OCI-LY1 (cell line): ENCODE results near the gene FEM1A.
A peak's percentile ranks its signal among the peaks of the same experiment; 100 is the strongest.
"Not testable (repeated sequence)": the region's sequence is repeated elsewhere in the genome, so short reads cannot be mapped to it uniquely, and the experiment has no call there.

ENCODE experiments used
- H2AFZ ChIP-seq: fragments of 200-600 bp; sonication (generic), shearing (Covaris generic); 2 replicates; pipeline ENCODE4 v1.6.0; 2014; ENCODE audit warnings: antibody characterized with exemption, mild to moderate bottlenecking, low read length
- H3F3A ChIP-seq: fragments of 200-600 bp; sonication (generic), shearing (Covaris generic); 2 replicates; pipeline ENCODE4 v1.6.0; 2014; ENCODE audit warnings: mild to moderate bottlenecking, antibody characterized with exemption, low read length, moderate library complexity; ENCODE audit not compliant: insufficient read depth
- H3K27ac ChIP-seq: fragments of 200-600 bp; sonication (generic); 2 replicates; pipeline ENCODE4 v1.5.1; 2014; ENCODE audit warnings: low read length, mixed run types, mild to moderate bottlenecking, low read depth; ENCODE audit not compliant: poor library complexity, severe bottlenecking
- H3K27me3 ChIP-seq: fragments of 200-600 bp; sonication (generic); 2 replicates; pipeline ENCODE4 v1.6.0; 2014; ENCODE audit warnings: antibody characterized with exemption, mild to moderate bottlenecking, low read length, moderate library complexity; ENCODE audit not compliant: insufficient read depth
- H3K36me3 ChIP-seq: fragments of 200-600 bp; sonication (generic); 2 replicates; pipeline ENCODE4 v1.6.1; 2014; ENCODE audit warnings: mild to moderate bottlenecking, antibody characterized with exemption, low read length, moderate library complexity, mixed read lengths; ENCODE audit not compliant: insufficient read depth
- H3K4me1 ChIP-seq: fragments of 200-600 bp; sonication (generic); 2 replicates; pipeline ENCODE4 v1.5.1; 2014; ENCODE audit warnings: mild to moderate bottlenecking, low read length, moderate library complexity; ENCODE audit not compliant: insufficient read depth, severe bottlenecking
- H3K4me2 ChIP-seq: fragments of 200-600 bp; sonication (generic), shearing (Covaris generic); 2 replicates; pipeline ENCODE4 v1.6.1; 2014; ENCODE audit warnings: low read length
- H3K4me3 ChIP-seq: fragments of 200-600 bp; sonication (generic); 2 replicates; pipeline ENCODE4 v1.5.1; 2014; ENCODE audit warnings: low read length, low read depth, mild to moderate bottlenecking, mixed read lengths; ENCODE audit not compliant: poor library complexity, severe bottlenecking
- H3K79me2 ChIP-seq: fragments of 200-600 bp; shearing (Covaris generic); 2 replicates; pipeline ENCODE4 v1.6.1; 2016; ENCODE audit warnings: mixed run types, low read length, mixed read lengths; ENCODE audit not compliant: insufficient read depth
- H3K9ac ChIP-seq: fragments of 200-600 bp; sonication (generic), shearing (Covaris generic); 2 replicates; pipeline ENCODE4 v1.6.1; 2014; ENCODE audit warnings: mild to moderate bottlenecking, low read length, mixed read lengths
- H3K9me2 ChIP-seq: fragments of 200-600 bp; sonication (generic), shearing (Covaris generic); 2 replicates; pipeline ENCODE4 v1.6.1; 2014; ENCODE audit warnings: low read depth, mild to moderate bottlenecking, low read length, mixed read lengths
- H3K9me3 ChIP-seq: fragments of 200-600 bp; shearing (Covaris generic); 2 replicates; pipeline ENCODE4 v1.6.1; 2014; ENCODE audit warnings: low read length, mixed read lengths
- H4K20me1 ChIP-seq: fragments of 200-600 bp; sonication (generic), shearing (Covaris generic); 2 replicates; pipeline ENCODE4 v1.6.0; 2016; ENCODE audit warnings: mild to moderate bottlenecking, low read length; ENCODE audit not compliant: insufficient read depth
- CTCF ChIP-seq: fragments of 200-600 bp; sonication (generic), shearing (Covaris generic); IDR thresholded peaks from 2 replicates; pipeline ENCODE4 v1.5.1; 2017; ENCODE audit warnings: mild to moderate bottlenecking, antibody characterized with exemption, low read length, moderate library complexity, mixed read lengths
- EZH2 ChIP-seq: fragments of 200-600 bp; sonication (generic), shearing (Covaris generic); IDR thresholded peaks from 2 replicates; pipeline ENCODE4 v1.8.0; 2017; ENCODE audit warnings: borderline replicate concordance, mixed run types, mild to moderate bottlenecking, antibody characterized with exemption, low read length, moderate library complexity, mixed read lengths

FEM1A gene

DNA sequence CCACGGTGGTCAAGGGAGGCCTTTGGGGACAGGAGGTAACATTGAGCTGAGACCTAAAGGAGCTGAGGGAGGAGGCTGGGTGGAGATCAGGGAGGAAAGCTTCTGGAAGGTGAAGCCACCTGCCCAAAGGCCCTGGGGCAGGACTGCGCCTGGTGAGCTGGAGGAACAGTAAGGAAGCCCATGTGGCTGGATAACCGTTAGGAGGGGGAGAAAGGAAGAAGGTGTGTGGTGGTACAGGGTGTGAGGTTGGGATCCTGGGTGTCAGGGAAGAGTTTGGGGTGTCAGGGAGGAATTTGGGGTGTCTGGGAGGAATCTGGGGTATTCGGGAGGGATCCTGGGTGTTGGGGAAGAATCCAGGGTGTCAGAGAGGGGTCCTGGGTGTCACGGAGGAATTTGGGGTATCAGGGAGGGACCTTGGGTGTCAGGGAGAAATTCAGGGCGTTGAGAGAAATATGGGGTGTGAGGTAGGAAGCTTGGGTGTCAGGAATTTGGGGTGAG lies 39.3 kb downstream of the FEM1A start:
- no peak overlapping the region for H2AFZ ChIP-seq

GRCh38 chr19:4831304-4831978 lies 39.9 kb downstream of the FEM1A start, which contains the start of gene TICAM1:
TSS of gene TICAM1 (minus strand) at chr19:4831712. CDS start at chr19:4818377, 13,335 bp downstream.
- Histone ChIP-seq H3K27me3 (no peaks in the 10 kb centered on the region), H3K9me3 (no peaks in the 10 kb centered on the region), H3K4me1 (peaks cover 30% of the 10 kb centered on the region), H3K79me2 (peaks cover 19% of the 10 kb centered on the region; the same call in 1 of the 2 replicates), H3K27ac (peak within 1 kb of the TSS; percentile 88), H3K9me2 (no peaks in the 10 kb centered on the region), H3K4me3 (peak within 1 kb of the TSS; percentile 85), H3K9ac (peak within 1 kb of the TSS; percentile 91), H3F3A (no peaks in the 10 kb centered on the region), H3K36me3 (no peaks in the 10 kb centered on the region), H4K20me1 (no peaks in the 10 kb centered on the region), H2AFZ (peak within 1 kb of the TSS; percentile 55; the same call in 1 of the 2 replicates), H3K4me2 (peak within 1 kb of the TSS; percentile 94)
- TF ChIP-seq CTCF = no peak
- TF ChIP-seq EZH2 = no peak

More for the DNA sequence above, 39.3 kb downstream of the FEM1A start:
- H3K27ac ChIP-seq = peak overlapping the region; percentile 88
- H4K20me1 ChIP-seq = no peaks in the 10 kb centered on the region
- peaks cover 30% of the 10 kb centered on the region for H3K4me1 ChIP-seq
- H3K9ac ChIP-seq = peak overlapping the region; percentile 91
- peaks cover 19% of the 10 kb centered on the region; the same call in 1 of the 2 replicates for H3K79me2 ChIP-seq
- H3K4me2 ChIP-seq = peak overlapping the region; percentile 94
- H3K27me3 ChIP-seq = no peaks in the 10 kb centered on the region
- H3K9me2 ChIP-seq = no peaks in the 10 kb centered on the region
- no peaks in the 10 kb centered on the region for H3F3A ChIP-seq
- H3K36me3 ChIP-seq = no peaks in the 10 kb centered on the region
- H3K9me3 ChIP-seq = no peaks in the 10 kb centered on the region
- no peak for TF ChIP-seq EZH2
- TF ChIP-seq CTCF = no peak
- peak overlapping the region; percentile 85 for H3K4me3 ChIP-seq

DNA sequence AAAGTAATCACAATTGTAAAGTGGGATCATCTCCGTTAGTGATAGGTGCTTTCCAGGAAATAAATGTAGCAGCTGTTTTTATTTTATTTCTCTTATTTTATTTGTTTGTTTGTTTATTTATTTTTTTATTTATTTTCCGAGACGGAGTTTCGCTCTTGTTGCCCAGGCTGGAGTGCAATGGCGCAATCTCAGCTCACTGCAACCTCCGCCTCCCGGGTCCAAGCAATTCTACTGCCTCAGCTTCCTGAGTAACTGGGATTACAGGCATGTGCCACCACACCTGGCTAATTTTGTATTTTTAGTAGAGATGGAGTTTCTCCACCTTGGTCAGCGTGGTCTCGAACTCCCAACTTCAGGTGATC lies 40.4 kb downstream of the FEM1A start:
- H3K36me3 ChIP-seq, H3K9me2 ChIP-seq, H4K20me1 ChIP-seq, H3K27me3 ChIP-seq, H3F3A ChIP-seq, H3K9me3 ChIP-seq: not testable (repeated sequence)
- Histone ChIP-seq H3K4me1 (peaks cover 30% of the 10 kb centered on the region), H3K4me3 (peak overlapping the region; percentile 85), H3K9ac (peak overlapping the region; percentile 91), H3K79me2 (peaks cover 19% of the 10 kb centered on the region; the same call in 1 of the 2 replicates), H3K27ac (peak overlapping the region; percentile 88), H2AFZ (peak overlapping the region; percentile 55; the same call in 1 of the 2 replicates), H3K4me2 (peak overlapping the region; percentile 94)
